Measurements from ENCODE around the gene NADSYN1.
A peak's percentile ranks its signal among the peaks of the same experiment; 100 is the strongest.
"Not testable (repeated sequence)": the region's sequence is repeated elsewhere in the genome, so short reads cannot be mapped to it uniquely, and the experiment has no call there.

The NADSYN1 gene

DNA sequence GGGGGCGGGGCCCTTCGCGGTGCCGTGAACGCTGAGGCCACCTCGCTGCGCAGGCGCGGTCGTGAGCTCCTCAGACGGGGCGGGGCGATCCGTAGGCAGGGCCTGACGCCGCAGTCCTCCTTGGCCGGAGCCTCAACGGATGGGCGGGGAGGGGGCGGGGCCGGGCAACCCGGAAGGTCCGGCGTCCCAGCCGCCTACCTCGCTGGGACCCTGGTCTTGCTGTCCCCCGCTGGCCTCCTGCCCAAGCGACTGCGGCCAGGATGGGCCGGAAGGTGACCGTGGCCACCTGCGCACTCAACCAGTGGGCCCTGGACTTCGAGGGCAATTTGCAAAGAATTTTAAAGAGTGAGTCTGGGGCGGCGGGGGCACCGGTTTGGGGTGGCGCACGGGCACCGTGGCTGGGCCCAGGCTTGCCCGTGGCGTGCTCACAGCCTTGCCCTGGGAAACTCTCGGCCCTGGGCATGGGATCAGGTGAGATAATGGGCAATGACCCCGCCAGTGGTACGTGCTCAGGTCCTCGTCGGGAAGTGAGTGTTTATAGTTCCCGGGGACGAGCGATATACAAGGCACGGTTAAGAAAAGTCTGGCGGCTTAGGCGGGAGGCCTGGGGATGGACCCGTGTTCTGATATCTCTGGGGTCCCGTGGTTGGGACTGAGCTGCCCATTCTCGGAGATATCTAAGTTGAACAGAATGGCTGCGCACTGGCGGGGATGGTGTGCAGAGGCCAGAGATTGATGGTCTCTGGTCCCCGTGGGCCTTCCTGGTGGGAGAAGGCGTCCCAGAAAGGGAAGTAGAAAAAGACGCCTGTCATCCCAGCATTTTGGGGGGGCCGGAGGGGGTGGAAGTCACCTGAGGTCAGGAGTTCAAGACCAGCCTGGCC, at the start of gene NADSYN1:
NADSYN1 (plus strand) TSS at position 167 of the 881 bp plus-strand sequence; CDS start at position 261, 94 bp downstream.
- DNase-seq, result peak; percentile 93

DNA sequence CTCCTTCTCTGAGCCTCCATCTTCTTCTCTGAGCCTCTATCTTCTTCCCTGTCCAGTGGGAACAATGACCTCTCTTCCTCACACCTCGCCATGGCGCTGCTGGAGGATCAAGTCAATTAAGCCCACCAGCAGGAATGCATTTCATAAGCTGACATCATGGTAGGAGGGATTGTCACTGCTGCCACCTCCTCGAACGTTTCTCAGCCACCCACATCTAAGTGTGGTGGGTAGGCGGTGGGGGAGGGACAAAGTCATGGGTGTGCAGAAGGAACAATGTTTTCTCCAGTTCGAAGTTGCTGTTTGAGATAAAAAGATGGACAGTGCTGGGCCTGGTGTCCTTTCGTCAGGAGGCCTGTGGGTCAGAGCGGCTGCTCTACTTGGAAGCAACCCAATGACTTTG, 48.8 kb upstream of the NADSYN1 start:
- DNase-seq, result no peak

- no peak for DNase-seq
These were observed 46.3 kb upstream of the NADSYN1 start for GRCh38 chr11:71406681-71407080.

DNA sequence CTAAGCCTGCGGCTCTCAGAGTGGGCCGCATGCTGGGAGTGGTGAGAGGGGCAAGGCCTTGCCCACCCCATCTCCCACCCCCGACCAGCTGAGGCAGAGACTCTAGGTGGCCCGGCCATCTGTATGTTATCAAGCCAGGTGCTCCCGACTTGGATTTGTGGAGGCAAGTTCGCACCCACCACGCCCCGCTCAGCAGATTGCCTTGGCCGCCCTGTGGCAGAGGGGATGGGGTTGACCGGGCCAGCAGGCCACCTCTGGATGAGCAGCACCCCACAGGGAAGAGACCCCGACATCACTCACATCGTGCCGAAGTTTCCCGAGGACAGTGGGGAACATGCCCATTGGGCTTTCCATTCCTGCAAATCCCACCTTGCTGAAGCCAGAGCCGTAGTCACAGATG, 45.6 kb upstream of the NADSYN1 start:
- DNase-seq, result no peak

DNA sequence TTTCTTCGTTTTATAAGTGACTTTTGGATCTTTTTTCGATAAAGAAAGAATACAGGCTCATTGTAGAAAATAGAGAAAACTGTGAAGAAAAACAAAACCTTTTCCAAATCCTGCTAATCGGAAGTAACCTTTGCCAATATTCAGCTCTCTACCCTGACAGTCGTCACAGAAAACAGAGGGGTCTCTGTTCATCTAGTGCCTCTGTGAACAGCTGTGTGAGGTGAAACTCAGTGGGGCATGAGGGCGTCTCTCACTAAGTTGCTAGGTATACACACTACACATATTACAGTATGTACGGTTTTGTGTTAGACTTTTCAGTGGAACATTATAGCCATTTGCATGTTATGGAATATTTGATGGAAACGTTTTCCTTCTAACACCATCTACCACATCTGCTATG, 44.2 kb upstream of the NADSYN1 start:
- no peak for DNase-seq

GRCh38 chr11:71410363-71410966, 42.5 kb upstream of the NADSYN1 start:
- no peak for DNase-seq

- DNase-seq, result no peak
These were observed 38.4 kb upstream of the NADSYN1 start for GRCh38 chr11:71414645-71415044.

GRCh38 chr11:71418643-71419042, 34.4 kb upstream of the NADSYN1 start:
- no peak for DNase-seq

GRCh38 chr11:71420455-71421241, 32.4 kb upstream of the NADSYN1 start:
- peak; percentile 36 for DNase-seq

GRCh38 chr11:71421392-71421950, 31.5 kb upstream of the NADSYN1 start:
- no peak for DNase-seq

GRCh38 chr11:71422318-71422717, 30.7 kb upstream of the NADSYN1 start:
- not testable (repeated sequence) for DNase-seq

DNA sequence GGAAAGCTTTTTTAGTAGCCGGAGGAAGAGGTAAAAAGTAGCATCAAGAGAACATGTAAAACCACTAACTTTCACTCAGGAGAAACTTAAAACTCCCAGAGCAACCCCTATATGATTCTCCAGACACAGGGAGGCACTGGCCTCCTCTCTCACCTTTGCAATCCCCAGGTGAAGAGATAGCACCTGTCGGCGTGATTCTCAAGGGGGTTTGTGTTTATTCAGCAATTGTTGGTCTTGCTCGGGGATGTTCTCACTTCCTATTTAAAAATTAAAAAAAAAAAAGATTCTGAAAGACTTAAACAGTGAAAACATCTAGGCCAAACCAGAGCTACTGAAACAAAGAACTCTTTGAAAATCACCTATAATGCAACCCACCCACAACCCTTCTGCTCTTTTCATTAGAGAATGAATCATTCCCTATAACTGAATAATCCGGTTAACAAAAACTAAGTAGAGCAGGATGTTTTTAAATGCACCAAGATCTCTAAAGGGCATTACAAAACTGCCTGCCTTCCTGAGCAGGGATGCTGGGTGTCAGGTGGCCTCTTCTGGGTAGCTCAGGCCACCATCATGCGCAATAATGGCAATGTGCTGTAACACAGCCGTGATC, 29.7 kb upstream of the NADSYN1 start:
- peak; percentile 3 for DNase-seq

DNA sequence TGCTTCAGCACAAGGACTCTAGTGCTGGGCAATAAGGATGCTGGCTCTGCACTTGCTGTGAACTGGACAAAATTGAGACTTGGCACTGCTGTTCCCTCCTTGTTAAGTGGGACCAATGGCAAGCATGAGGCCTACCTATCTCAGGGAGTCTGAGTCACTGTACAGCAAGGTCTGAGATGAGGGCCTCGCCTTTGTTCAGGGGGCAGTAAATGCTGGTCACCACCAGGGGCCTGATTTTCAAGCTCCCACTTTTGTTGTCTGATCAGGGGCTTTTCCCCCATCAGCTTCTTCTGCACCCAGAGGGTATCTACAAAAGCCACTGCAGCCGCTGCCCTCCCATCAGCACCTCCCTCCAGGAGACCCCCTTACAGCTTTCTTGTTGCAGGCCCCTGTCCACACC, 27.6 kb upstream of the NADSYN1 start:
- no peak for DNase-seq

DNA sequence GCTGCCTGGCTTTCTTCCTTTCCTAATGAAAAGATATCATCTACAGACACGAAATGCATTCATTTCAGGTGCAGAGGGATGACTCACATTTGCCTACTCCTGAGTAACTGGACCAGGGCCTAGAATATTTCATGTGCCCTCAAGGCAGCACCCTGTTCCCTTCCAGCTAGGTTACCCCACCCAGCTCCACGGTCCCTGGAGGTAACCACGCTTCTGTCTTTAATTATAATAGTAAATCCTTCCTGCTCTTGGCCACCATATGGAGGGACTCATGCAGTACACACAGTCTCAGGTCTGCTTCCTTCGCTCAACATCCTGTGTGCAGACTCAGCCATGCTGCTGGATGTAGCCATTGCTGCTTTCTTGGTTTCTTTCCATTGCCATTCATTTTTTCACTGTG, 27.1 kb upstream of the NADSYN1 start:
- DNase-seq, result peak; percentile 7

GRCh38 chr11:71426413-71426812, 26.6 kb upstream of the NADSYN1 start:
- DNase-seq, result no peak

DNA sequence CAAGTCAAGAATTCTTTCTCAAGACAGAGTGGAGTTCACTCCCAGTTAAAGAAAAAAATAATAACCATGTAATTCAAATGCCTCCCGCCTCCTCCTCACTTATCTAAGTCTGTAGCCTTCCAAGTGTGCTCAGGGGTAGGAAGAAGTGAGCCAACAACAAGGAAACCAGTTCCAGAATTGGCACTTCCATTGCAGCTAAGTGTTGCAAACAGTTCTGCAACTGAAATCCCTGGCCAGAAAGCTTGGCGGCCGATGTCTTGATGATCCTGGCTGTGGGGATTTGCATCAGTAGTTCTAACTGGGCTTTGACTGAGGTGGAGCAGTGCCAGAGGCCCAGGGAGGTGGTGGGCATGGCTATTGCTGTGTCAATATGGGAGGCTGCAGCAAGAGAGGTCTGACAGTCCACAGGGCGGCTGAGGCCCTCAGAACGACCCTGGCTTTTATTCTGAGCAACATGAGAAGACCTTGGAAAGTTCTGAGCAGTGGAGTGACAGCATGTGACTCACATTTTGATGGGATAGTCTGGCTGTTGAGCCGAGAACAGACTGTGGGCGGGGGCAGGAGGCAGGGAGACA, 24.1 kb upstream of the NADSYN1 start:
- no peak for DNase-seq

DNA sequence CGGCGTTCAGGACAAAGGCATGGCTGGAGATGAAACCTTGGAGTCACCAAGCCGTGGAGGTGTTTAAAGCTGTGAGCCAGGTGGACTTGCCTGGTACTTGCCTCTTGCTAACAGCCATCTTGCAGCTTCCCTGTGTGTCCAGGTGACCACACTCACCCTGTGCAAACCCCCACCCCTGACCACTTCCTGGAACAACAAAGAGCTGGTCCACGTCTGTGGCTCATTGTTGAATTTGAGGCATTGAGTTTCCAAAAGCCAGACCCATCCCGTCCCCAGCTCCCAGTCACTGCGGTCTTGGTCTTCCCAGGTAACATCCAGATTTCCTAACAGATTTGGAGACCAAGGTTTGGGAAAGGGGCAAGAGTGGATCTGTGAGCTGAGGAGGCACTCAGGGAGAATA, 23.3 kb upstream of the NADSYN1 start:
- DNase-seq, result no peak

DNA sequence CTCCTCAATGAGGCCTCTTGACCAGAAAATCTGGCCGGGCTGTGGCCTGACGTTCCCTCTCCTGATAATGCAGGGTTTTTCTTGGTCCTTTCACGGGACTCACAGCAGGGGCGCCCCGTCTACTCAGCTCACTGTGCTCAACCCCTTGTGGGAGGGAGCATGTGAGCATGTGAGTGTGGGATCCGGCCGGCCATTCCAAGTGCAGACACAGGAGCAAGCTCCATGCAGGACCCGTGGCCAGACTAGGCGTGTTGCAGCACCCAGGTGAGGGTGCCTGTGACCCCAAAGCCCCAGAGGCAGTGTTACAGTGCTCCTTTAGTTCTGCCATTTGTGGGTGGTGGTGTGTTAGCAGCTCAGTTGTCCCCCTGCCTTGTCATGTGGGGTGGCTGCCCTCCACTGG, 22.8 kb upstream of the NADSYN1 start:
- DNase-seq, result no peak

DNA sequence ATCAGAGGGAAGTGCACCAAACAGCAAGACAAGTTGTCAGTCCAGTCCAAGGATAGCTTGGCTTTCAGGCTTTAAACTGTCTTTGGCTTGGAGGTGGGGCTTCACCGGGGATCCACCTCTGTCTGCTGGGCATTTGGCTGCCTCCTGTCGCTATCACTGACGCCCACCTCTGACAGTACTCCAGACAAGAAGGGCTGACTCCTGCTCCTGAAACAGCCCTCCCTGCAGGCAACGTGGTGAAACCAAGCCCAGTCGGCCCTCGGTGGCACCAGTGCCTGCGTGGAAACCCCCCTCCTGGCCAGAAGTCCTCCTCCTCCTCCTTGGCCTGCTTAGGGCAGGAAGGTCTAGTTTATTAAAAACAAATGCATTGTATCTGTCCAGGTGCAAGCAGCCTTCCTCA, 21.7 kb upstream of the NADSYN1 start:
- no peak for DNase-seq

DNA sequence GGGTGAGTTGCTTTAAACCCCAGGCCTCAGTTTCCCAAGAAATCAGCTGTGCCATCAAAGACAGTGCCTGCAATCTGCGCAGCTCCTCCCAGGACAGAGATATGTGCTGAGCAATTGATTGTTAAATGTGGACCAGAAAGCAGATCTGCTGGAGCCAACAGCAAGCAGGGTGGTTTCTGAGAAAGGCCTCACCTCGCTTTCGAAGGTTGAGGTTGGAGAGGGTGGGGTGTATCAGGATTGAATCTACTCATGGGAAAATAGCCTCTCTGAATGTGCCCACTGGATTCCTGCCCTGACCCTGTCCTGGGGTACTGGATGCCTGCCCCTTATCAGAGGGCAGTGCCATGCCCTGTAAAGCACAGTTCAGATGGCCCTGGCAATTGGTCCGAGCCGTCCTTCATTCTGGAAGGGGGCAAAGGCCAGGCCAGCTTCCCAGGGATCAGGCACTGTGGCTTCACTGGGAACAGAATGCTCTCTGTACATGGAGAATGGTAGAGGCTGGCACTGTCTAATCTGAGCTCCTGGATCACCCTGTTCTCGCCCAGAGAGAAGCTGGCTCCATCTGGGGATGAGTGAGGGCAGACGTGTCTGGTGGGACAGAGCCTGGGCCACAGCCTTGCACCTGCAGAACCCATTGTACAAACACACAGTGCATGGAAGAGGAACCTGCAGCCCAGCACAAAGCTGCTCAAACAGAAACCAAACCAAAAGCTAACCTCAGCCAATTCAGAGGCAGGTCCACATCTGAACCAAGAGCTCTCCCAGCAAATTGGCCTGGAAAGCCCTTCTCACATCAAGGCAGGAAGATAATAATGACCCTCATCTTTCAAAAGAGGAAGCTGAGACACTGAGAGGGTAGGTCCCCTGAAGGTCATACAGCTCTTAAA, 20.0 kb upstream of the NADSYN1 start:
- no peak for DNase-seq

All from NCI-H1436 (cell line).